Measurements from ENCODE around the gene SPRYD4. TPM values are rescaled to one million over a fixed set of nuclear protein-coding genes. Genes with fewer than 3 reads are reported as not detected.
A peak's percentile ranks its signal among the peaks of the same experiment; 100 is the strongest.

Gene SPRYD4
- total and polyA plus RNA-seq, 2 donors (not counting 1 experiment from before 2014, with no cell fraction given): 3.7 to 7.4 TPM

DNA sequence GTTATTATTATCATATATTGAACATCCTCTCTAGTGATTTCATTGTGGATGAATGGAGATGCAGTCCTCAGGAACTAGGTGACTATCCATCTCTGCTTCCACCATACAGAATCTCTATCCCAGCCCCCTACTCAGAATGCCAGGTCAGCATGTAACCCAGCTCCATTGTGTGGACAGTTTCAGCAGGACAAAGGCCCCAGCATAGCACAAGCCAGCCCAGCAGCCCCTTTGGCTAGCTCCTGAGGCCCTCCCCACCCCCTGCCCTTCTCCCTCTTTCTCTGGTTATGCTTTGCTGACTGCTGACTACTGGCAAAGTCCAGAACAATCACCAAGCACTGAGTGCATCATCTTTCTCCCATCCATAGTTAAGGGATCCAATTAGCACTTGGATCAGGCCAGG, 5.8 kb upstream of the SPRYD4 start:
- no peak overlapping the region for H3K27ac Mint-ChIP-seq
- ChIA-PET POLR2A (interaction anchor here (0.9 to 1.4 kb wide), 2 partner anchors 10 to 147 kb away, joined by 3 to 4 read pairs; partner anchors contain the start of gene CNPY2), CTCF (interaction anchor here (0.8 to 4.3 kb wide), 12 partner anchors 14 to 343 kb away, joined by 3 to 59 read pairs (median 10); partner anchors contain the start of genes CNPY2, COQ10A, SMARCC2 and STAT2)
- Histone ChIP-seq H2AFZ (ENCODE audit: insufficient read depth, low read depth, low read length, poor library complexity, severe bottlenecking) (peak overlapping the region; percentile 2), H3K9me3 (ENCODE audit: control extremely low read depth in 1 of 3, control insufficient read depth in 2 of 3, insufficient read depth in 1 of 3, low read length in 2 of 3) (no peaks in the 10 kb centered on the region), H3K27me3 (replicated peaks in 1 of 4; ENCODE audit: control extremely low read depth in 1 of 4, control insufficient read depth in 3 of 4, insufficient read depth in 4 of 4, low read length in 3 of 4) (no peaks in the 10 kb centered on the region), H3K27ac (ENCODE audit: low read length in 2 of 2) (no peak overlapping the region), H3K4me3 (ENCODE audit: control extremely low read depth in 1 of 5, extremely low read depth in 1 of 5, insufficient read depth in 1 of 5, low read depth in 2 of 5, low read length in 4 of 5) (no peak overlapping the region), H3K4me2 (replicated peaks; ENCODE audit: low read depth, low read length, poor library complexity, severe bottlenecking) (no peak overlapping the region), H3K36me3 (replicated peaks in 1 of 2; ENCODE audit: control extremely low read depth in 1 of 2, control insufficient read depth in 1 of 2, extremely low read depth in 1 of 2, insufficient read depth in 2 of 2, low read length in 1 of 2) (no peaks in the 10 kb centered on the region), H4K20me1 (ENCODE audit: control insufficient read depth, insufficient read depth, low read length, poor library complexity, severe bottlenecking) (no peaks in the 10 kb centered on the region), H3K9ac (ENCODE audit: low read length) (no peak overlapping the region), H3K4me1 (ENCODE audit: control insufficient read depth in 2 of 2, insufficient read depth in 2 of 2, low read length in 2 of 2) (peaks cover 13 to 26% of the 10 kb centered on the region in 2 donors), H3K79me2 (ENCODE audit: control insufficient read depth, insufficient read depth, low read length) (no peaks in the 10 kb centered on the region)
- intact Hi-C loops (cut with micrococcal nuclease): loop anchor here (5.0 kb wide), 1 partner anchor 85 kb away; no protein-coding TSS in a partner anchor
- no peaks in the 10 kb centered on the region for H3K27me3 Mint-ChIP-seq
- ATAC-seq (ENCODE audit: low read depth): no peak
- DNase-seq: no peak
- no peak overlapping the region for H3K4me3 Mint-ChIP-seq
- peaks cover 27% of the 10 kb centered on the region for H3K4me1 Mint-ChIP-seq
- H3K9me3 Mint-ChIP-seq (ENCODE audit: insufficient read depth): no peaks in the 10 kb centered on the region
- TF ChIP-seq EZH2 (IDR thresholded peaks at IDR 0.05; ENCODE audit: borderline replicate concordance, insufficient read depth, low read depth, low read length, poor library complexity, severe bottlenecking): no peak
- TF ChIP-seq, protein P1, sequence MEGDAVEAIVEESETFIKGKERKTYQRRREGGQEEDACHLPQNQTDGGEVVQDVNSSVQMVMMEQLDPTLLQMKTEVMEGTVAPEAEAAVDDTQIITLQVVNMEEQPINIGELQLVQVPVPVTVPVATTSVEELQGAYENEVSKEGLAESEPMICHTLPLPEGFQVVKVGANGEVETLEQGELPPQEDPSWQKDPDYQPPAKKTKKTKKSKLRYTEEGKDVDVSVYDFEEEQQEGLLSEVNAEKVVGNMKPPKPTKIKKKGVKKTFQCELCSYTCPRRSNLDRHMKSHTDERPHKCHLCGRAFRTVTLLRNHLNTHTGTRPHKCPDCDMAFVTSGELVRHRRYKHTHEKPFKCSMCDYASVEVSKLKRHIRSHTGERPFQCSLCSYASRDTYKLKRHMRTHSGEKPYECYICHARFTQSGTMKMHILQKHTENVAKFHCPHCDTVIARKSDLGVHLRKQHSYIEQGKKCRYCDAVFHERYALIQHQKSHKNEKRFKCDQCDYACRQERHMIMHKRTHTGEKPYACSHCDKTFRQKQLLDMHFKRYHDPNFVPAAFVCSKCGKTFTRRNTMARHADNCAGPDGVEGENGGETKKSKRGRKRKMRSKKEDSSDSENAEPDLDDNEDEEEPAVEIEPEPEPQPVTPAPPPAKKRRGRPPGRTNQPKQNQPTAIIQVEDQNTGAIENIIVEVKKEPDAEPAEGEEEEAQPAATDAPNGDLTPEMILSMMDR (IDR thresholded peaks at IDR 0.05): no peak
